Measurements from ENCODE around the gene UTY.
A peak's percentile ranks its signal among the peaks of the same experiment; 100 is the strongest.

Gene UTY

DNA sequence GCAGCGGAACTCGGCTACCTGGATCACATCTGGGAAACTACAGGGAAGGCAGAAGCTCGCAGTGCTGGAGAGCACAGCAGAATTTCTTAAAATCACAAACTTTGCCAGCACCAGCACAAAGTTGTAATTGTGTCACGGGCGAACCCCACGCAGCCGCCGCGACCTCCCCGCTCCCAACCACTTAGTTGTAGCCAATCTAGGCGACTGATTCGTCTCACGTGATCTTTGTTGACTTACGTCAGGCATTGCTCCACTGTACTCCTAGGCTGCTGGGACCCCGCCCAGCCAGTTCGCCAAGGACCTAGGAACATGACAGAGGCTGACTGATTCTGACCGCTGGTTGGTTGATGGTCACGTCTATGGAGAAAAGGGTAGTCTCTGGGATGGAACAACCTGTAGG is at the start of gene UTY:
UTY (minus strand) TSS at position 206 of the 400 bp plus-strand sequence. CDS start 368 bp downstream, outside the sequence.
- peak; percentile 80 for DNase-seq

DNA sequence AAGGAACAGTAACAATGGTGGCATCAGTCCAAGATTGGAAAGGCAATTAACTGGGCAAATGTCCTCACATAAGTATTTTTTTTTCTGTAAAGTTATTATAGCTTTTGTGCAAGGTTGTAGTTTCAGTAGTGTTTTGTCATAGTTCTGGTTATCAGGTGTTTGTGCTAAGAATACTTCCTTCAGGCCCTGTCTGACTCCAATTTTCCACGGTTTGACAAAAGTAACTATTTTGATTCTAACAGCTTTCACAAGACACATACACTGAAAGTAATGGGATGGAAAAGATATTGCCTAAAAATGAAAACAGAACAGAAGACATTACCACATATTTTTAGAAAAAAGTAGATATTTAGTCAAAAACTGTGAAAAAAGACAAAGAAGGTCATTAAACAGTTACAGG is 40.6 kb upstream of the UTY start:
- no peak for DNase-seq

DNA sequence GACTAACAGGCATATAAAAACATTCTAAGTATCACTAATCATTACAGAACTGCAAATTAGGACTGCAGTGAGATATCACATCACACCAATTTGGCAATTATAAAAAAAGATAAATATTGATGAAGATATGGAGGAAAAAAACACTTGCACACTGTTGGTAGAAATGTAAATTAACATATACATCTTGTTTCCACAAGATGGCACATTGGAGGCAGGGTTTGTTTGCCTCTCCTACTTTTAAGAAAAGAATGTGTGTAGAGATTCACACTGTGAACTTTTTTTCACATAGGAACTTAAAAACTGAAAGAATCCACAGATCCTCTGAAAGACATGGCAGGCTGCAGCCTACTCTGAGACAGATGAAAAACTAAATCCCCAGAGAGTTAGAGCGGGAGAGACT is 21.4 kb upstream of the UTY start:
- no peak for DNase-seq

DNA sequence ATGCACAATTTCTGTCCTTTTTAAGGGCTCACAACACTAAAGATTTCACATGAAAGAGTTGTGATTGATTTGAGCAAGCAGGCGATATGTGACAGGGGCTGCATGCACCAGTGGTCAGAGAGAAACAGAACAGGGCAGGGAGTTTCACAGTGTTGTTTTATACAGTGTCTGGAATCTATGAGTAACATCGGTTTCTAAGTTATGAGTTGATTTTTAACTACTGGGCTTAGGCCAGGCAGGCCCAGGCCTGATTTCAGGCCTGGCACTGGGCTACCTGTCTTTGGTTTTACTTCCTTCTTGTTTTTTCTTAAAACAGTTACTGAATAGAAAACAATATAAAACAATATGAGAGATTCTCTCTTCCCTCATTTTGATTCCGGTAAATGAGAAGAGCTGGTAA is 13.9 kb upstream of the UTY start:
- no peak for DNase-seq

DNA sequence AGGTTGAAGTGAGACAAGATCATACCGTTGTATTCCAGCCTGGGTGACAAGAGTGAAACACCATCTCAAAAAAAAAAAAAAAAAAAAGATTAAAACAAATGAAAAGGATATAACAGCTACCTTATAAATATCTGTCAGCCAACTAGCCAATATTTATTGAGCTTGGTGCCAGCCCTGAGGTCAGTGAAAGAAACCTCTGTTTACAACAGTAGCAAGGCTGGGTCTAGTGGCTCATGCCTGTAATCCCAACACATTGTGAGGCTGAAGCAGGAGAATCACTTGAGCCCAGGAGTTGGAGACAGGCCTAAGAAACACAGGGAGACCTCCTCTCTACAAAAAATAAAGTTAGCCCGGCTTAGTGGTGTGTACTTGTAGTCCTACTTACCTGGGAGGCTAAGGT is 12.6 kb upstream of the UTY start:
- no peak for DNase-seq

DNA sequence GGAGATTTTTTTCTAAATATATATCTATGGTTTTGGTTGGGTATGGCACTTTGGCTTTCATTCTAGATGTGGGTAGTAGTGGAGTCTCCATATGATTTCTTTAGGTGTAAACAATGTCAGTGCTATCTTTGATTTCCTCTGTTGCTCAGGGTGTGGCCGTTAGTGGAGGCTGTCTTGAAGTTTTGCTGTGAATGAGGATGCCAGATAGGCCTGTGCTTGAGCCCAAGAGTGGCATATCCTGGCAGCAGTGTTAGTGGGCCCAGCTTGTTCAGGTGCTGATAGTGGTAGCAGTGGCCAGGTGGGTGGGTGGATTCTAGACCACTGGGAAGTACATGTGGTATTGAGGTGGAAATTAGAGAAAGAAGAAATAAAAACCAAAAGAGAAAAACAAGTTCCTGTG is 8.9 kb upstream of the UTY start:
- no peak for DNase-seq

DNA sequence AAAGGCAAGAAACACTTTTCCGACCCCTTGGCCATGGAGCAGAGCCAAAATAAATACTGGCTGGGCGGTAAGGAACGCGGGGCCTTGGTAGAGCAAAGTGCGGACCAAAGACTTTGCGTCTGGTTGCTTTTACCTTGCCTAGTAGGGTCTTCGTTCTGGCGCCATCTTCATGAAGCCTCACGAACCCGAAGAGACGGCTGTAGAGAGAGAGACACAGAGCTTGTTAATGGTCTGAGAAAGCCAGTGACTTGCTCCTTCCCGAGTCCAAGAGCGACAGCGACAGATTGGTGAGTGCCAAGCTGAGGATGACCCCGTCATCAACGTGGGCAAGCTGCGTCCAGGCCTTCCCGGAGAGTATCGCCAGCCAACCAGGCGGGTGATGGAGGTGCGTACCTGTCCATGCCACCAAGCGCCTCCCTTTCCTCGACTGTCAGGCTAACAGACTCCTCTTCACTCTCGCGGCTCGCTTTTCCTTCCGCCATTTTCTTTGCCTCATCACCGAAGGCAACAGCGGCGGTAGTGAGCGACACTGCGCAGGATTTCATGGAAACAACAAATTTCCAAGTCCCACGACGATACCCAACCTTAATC is 617 bp downstream of the UTY start:
- DNase-seq: peak; percentile 66

DNA sequence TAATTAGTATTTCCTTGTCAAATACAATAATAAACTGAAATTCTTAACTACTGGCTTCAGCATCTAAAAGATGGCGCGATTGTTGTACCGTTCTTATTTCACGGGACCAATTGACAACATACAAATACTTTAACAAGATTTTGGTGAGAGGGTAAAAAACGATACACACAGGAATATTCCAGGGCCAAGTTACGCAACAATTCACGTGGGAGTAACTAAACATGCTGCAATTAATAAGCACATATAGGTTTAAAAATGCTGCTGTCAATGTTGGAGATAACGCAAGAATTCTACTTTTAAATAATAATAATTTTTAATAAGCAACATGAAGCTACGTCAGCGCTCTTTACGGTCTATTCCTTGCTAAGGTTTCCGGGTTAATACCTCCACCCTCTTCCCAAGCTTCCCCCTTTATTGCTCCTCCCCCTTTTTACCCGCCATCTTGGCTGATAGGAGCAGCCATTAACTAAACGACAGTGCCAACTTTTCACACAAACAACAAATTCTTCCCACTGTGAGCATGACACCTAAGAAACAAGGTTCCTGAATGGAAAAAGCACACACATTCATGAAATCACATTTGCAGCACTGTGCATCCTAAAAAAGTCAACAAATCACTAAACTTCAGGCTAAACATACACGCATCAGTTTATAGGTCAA is 1.6 kb downstream of the UTY start:
- peak; percentile 51 for DNase-seq

DNA sequence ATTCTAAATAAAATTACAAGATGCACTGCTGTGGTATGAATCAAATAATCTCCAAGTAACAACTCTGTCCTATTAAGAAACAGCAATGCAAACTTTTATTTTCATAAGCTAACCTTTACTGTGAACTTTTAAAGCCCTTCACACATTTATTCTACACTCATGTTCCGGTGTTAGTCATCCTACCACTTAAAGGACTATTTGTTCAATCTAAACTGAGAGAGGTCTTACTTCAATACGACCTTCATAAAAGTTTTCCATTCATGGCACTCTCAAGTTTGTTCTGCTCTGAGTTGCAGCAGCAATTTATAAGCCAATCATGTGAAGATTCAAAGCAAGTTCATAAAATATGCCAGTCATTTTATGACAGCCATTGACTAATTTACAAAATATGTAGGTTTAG is 4.8 kb downstream of the UTY start:
- DNase-seq: no peak

DNA sequence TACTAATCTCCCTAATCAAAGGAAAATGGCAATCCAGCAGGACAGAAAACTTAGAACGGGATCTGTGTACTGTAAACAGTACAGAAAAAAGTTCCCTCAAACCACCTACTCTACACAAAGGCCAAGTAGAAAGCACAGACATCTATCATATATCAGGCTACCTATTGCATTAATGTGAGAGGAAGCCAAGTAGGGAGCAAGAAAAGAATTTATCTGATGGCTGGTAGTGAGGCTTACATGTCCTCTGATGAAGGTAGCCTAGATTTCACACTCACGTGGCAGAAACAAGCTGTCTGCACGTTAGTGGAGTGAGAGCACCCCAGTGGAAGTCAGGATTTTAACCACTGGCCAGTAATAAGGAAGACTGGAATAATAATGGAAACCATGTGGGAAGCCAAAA is 28.3 kb downstream of the UTY start:
- no peak for DNase-seq

DNA sequence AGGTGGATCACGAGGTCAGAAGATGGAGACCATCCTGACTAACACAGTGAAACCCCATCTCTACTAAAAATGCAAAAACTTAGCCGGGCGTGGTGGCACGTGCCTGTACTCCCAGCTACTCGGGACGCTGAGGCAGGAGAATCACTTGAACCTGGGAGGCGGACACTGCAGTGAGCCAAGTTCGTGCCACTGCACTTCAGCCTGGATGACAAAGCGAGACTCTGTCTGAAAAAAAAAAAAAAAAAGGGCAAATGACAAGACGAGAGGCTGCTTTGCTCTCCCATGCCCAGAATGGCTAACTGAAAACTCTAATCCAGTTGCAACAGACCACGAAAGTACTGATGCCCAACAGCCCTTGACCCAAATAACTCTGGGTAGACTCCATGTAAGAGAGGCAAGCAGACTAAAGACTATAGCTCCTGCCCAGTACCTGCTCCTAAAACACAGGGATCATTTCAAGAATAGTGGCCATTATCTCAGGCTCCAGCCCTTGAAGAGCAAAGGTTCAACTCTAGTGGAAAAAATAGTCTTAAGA is 29.2 kb downstream of the UTY start:
- DNase-seq: no peak

DNA sequence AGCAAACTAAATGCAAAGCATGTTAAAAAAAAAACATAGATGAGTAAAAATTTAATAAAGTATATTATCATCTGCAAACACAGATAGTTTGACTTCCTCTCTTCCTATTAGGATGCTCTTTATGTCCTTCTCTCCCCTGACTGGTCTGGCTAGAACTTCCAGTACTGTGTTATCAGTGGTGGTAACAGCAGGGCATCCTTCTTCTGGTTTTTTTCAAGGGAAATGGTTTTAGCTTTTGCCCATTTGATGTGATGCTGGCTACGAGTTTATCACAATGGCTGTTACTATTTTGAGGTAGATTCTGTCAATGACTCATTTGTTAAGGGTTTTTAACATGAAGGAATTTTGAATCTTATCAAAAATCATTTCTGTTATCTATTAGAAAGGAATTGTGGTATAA is 34.3 kb downstream of the UTY start:
- no peak for DNase-seq

DNA sequence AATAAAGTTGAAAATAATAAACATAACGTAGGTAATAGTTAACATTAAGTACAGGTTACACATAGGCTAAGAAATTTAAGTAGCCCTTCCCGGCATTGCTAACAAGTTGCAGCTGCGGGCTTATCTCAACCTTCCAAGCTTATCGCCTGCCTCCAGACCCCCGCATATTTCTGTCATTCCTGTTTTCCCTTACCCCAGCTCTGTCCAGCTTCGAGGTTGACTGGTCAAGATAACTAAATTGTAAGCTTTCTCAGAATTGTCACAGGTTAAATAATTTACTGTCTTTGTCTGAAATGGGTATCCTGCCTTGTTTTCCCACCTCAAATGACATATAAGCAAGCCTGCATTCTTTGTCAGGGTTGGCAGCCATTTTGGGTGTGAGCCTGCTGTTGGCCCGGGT is 36.7 kb downstream of the UTY start:
- no peak for DNase-seq

DNA sequence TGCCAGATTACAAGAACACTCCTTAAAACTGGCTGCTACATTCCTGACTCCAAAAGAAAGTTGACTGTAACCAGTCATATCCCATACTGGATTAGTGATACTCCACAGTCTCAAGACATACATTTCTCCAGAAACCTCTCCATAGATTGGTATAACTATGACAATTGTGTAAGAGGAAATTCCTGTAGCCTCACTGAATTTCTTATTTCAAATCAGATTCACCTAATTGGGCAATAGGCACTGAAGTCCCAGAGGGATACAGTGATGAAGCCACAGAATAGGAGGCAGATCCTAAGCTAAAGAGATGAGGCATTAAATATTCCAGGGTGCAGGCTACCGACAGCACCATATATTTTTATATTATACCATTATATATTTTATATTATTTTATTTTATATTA is 39.0 kb downstream of the UTY start:
- no peak for DNase-seq

DNA sequence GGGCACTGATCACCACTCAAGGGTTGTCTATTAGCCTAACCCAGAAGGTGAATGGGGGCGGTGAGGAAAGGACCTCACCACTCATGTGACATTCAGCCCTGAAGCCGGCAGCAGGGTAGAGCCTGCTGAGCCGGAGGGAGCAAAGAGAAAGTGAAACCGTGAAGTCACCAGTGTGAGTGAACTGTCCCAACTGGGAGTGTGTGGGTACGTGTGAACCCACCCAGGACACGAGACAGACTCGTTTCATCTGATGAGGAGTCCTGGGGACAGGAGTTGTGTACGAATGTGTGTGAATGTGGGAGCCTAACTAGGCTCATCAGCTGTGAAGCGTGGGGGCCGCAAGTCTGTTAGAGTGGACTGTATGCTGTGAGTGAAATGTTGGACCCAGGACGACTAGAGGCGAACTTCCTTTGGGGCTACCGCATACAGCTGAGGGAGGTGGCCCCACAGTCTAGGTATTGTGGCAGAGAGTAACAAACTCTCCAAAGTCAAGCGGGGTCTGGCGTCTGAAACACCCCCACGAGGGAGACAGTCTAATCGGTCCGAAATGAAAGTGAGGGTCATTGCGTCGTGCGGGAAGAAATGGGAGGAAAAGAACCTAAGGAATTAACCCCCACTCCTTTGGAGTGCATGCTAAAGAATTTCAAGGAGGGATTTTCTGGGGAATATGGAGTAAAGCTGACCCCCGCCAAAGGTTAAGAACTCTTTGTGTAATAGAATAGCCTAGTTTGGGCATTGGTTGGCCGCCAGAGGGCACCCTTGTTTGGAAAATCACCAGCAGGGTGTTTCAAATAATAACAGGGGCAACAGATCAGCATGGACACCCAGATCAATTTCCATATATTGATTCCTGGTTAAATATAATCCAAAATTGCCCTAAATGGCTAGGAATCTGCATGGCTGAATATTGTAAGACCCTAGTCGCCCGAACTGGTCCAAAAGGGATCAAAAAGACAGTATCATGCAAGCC is 43.6 kb downstream of the UTY start:
- peak; percentile 64 for DNase-seq

DNA sequence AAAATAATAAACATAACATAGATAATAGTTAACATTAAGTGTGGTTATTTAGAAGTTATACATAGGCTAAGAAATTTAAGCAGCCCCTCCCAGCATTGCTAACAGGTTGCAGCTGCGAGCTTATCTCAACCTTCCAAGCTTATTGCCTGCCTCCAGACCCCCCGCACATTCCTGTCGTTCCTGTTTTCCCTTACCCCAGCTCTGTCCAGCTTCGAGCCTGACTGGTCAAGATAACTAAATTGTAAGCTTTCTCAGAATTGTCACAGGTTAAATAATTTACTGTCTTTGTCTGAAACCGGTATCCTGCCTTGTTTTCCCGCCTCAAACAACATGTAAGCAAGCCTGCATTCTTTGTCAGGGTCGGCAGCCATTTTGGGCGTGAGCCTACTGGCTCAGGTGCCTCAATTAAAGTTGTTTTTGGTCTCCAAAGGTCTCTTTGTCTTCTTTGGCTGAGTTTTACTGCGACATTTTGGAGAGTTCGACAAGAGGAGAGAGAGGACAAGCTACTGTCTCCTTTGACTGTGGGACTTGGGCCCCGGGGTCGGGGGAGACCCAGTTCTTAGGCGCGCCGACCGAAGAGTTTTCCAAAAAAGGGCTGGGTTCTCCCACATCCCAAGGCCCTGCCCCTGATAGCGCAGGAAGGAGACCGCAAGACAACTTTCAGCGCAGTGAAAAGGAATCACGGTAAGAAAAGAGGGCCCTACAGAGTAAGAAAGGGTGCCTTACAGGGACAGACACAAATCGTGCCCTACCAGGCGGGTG is 44.4 kb downstream of the UTY start:
- no peak for DNase-seq

DNA sequence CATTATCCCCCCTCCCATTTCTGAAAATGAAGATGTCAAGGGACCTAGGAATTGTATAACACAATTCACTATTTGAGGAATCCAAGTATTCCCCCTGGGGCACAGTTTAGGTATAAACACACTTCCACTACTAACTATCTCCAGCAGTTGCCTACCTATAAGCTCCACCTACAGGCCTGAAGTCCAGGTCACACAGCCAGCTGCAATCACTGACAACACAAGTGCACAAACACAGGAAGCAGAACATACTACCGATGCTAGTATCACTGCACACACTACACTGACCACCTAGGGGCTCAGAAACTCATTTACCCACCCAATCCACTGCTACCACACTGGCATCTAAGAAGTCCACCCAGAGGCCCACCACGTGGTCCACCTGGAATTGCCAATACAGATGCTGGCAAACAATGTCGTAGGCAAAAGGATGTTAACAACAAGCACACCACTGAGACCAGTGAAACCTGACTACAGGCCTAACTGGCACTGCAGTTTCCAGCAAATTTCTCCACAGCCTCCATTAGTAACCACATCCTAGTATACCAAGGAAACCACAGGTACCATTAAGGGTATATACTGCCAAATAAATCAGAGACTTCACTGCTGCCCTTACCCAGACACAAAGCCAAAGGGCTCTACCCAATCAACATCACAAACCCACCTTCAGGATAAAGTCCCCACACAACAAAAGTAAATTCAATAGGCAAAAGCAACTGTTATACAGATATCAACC is 47.4 kb downstream of the UTY start:
- no peak for DNase-seq

DNA sequence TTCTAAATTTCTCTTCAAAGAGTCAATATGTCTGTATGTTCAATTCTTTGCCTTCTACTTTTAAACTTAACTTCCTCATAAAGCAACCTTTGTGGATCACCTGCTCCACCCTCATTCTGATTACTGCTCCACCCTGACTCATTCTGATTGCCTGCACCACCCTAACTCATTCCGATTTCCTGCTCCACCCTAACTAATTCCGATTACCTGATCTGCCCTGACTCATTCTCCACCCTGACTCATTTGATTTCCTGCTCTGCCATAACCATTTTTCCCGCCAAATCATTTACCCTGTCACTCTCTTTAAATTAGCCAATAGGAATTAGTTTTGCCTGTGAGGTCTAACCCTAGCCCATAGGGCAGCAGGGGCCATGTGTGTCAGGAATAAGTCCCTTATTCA is 50.3 kb downstream of the UTY start:
- no peak for DNase-seq

DNA sequence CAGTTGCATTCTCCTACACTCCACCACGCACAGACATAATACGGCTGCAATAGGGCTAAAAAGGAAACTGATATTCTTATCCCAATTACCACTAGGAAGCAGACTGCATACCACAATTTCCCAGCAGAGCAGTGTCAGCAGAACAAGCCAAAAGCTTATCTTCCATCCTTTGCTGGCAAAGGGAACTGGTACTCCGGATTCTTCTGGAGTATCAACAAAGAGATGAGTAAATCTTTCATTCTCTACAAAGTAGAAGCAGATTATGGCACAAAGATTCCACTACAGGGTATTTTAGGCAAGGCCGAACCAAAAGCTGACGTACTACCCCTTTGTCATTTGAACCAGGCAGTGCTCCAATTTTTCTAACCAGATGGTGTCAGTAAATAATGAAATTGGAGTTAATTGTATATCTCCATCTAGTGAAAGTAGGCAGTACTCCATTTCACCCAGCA is 56.5 kb downstream of the UTY start:
- DNase-seq: no peak

DNA sequence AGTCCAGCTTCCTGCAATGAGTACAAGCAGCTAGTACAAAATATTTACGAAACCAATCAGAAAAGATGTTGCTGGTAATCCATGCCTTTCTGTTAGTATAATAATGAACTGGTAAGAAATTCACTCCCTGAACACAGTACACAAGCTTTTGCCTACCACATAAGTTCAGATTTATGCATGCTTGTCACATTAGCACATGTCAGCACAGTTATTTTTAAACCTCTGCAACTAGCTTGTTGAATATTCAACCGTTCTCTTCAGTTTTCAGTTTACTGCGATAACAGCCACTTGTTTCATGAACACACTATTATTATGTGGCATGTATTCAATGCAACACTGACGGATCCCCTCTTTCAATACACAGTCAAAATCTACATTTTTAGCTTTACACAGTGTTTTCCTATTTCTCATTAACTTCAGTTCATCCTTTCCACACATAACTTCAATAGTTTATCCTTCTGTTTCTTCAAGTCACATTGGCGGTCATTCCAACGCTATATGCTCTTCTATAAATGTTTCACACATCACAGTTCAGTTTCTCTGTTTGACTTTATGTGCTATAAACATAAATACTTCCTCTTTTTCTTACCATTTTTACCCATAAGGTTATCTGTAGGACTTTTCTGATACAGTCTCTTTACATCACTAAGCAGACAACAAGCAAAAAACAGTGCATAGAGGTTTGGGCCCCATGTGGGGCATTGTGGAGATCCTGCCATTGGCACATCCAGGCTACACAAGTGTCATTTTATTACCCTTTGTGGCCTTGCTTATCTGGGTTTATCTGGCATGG is 62.8 kb downstream of the UTY start:
- DNase-seq: no peak

DNA sequence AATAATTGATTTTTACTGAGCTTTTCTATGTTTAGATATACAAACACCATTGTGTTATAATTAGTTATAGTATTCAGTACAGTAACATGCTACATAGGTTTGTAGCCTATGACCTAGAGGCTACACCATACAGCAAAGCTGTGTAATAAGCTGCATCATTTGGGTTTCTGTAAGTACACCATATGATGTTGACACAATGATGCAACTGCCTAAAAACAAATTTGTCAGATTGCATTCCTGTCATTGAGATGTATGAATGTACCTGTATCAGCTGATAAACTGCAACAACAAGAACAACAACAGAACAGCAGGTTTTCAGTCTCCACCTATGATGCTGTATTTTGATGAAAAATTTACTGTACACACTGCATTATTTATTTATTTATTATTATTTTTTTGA is 64.3 kb downstream of the UTY start:
- no peak for DNase-seq

Measured in stimulated activated CD4-positive, alpha-beta T cell treated with anti-CD3 and anti-CD28 coated beads, Interleukin-15, amount 100 ng/mL, for 24 hours (primary cell).